GM18508 (cell line): Measurements from ENCODE around the gene PLCD1.
"Not testable (repeated sequence)": the region's sequence is repeated elsewhere in the genome, so short reads cannot be mapped to it uniquely, and the experiment has no call there.

Experiments used
- ATAC-seq: cut with Tn5 transposase; IDR thresholded peaks from one replicate; pipeline ENCODE4 v1.9.1; 2021; ENCODE audit warnings: moderate number of reproducible peaks; ENCODE audit not compliant: insufficient read depth, unreplicated experiment

PLCD1 gene

DNA sequence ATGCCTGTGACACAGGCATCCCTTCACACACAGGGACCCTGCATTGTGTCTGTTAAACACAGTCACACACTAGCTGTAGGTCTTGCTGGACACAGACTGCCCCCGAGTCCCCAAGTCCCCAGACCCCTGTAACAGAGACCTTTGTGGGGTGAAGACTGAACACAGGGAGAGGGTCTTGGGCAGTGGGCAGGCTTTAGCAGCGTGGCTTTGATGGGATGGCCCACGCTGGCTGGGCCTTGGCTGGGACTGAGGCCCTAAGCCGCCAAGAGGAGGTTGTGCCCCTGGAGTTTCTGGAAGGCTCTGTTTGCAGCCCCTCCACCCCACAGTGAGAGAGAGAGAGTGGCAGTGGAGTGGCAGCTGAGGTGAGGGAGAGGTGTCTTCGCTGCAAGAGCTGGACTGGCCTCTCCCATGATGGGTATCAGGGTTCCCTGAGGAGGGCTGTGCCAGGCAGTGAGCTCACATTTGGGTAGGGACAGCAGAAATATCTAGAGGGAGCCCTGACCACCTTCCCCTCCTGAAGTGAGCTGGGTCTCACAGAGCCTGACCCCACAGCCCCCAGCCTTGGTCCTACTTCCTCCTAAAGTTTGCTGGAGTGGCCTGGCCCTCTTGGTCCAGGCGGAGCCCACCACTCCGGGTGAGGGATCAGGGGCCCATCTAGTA is 39.5 kb downstream of the PLCD1 start:
- ATAC-seq: no peak

DNA sequence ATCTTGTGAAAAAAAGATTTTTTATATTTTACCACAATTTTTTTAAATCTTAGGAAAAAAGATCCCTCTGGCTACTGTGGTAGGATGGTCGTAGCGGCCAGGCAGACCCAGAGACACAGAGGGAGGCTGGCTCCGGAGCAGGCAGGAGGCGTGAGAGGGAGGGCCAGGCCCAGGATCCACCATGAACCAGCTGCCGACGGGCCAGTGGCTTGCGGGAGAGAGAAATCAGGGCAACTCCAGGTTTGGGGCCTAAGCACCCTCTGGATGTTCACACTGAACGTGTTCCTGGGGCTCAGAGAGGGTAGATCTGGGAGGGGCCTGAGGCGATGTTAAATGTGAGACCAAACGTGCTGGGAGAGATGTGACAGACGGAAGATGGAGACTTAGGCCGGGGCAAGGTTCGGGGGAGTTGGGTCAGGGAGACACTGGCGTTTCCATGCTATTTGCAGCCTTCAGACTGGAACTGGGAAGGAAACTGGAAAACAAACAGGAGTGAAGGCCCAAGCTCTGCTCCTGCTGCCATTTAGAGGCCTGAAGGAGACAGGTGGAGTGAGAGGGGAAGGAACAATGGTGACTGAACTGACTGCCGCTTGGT is 40.4 kb downstream of the PLCD1 start:
- ATAC-seq: no peak

DNA sequence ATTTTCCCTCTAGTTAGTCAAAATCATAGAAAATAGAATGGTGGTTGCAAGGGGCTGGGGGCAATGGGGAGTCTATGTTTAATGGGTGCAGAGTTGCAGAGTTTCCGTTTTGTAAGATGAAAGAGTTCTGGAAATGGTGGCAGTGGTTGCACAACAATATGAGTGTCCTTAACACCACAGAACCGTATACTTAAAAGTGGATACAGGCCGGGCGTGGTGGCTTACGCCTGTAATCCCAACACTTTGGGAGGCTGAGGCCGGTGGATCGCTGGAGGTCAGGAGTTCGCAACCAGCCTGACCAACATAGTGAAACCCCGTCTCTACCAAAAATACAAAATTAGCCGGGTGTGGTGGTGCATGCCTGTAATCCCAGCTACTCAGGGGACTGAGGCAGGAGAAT is 41.1 kb downstream of the PLCD1 start:
- not testable (repeated sequence) for ATAC-seq

DNA sequence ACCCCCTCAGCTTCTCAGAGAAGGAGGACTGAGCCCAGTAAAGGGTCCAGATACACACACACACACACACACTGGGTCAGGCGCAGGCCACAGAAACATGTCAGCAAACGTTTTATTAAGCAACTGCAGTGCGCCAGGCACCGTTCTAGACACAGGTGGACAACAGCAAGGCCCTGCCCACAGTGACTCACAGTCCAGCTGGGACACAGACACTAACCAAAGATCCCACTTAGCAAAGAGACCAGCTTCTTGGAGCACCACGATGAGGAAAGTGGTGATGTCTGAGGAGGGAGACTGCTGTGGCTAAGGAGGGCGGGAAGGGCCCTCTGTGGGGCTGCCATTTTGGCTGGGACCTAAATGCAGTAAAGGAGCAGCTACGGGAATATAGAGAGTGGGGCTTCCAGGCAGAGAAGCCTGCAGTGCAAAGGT is 41.7 kb downstream of the PLCD1 start:
- ATAC-seq: no peak

DNA sequence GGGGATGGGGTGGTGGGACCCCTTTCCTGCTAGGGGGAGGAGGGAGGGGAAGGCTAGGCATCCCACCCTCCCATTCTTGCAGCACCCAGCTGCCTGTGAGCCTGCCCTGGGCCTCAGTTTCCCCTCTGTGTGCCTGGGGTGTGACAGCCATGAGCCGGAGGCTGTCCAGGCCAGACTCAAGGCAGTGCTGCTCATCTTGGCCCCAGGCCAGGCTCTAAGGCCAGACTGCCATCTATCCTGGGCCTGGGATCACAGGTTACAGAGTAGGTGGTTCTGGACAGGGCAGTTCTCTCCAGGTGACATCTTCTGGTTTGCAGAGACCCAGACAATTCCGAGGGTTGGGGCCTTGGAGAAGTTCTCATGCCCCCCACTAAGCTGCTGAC is 42.1 kb downstream of the PLCD1 start:
- ATAC-seq: no peak

DNA sequence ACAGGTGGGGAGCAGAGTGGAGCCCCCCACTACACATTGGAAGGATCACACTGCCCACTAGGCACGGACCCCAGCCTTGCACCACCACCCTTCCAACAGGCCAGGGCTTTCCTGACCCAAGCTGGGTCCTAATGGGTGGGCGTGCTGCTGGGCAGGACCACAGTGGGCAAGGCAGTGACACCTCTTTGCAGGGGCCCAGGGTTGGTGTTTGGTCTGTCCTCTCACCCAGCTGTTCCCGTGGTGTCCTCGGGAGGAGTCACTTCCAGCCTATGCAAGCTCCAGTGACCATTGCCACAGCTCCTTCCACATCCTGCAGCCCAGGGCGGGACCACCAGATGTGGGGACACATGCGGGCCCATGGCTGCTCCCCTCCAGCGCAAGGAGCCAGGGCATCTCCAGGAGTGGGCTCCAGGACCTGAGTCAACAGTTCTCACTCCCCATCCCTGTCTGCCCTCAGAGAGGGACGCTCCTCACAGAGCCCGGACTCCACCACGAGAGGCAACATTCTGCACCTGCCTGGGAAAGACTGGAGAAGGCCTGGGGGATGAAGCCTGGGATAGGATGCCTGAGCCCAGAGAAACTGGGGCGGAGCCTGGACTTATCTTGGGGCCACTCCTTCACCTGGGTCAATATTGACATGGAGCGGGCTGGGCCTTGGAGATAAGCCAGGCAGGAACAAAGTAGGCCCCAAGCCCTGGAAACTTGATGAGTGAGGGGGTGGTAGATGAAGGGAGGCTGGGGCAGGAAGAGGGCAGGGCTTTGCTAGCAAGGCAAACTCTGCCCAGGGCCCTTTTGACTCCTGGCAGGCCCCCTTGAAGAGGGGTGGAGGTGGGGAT is 42.7 kb downstream of the PLCD1 start:
- ATAC-seq: no peak

DNA sequence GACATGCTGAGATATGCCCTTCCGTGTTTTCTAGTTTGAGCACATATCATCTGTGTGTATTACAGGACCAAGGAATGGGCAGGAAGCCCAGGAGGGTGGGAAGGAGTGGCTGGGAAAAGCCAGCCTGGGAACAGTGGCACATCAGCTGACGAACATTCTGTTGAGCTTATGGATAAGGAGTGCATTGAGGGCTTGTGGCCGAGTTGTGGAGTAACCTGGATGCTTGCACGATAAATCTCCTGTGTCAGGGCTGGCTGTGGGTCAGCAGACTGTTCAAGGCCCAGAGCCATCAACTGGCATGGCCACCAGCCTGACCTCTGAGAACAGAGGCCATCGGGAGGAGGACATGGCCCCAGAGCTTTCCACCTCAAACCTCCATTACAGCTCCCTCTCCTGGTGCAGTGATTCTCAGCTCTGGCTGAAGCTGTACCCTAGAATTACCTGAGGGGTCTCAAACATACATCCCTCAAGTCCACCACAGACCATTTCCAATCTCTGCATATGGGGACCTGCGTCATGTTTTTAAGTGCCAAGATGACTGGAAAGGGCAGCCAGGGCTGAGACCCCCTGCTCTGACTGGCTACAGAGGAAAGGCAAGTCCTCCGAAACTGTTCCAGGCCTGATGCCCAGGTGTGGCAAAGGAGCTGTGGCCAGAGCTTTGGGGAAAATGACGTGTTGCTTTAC is 43.7 kb downstream of the PLCD1 start:
- ATAC-seq: no peak

DNA sequence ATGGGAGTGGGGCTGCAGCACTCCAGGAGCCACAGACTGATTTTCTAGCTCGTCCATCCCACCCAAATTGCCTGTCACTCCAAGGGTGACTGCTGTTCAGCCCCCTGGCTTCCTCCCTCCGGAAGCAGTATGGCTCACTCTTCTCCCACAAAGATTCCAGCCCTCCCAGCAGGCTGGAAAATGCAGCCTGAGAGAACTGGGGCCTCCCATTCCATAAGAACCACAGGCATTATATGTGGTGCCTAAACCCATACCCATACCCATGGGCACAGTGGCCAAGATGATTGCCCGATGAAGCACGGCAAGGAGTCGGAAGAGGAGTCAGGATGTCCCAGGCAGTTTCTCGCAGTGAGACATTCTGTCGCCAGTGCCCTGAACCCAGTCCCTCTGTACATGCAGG is 44.8 kb downstream of the PLCD1 start:
- ATAC-seq: no peak

DNA sequence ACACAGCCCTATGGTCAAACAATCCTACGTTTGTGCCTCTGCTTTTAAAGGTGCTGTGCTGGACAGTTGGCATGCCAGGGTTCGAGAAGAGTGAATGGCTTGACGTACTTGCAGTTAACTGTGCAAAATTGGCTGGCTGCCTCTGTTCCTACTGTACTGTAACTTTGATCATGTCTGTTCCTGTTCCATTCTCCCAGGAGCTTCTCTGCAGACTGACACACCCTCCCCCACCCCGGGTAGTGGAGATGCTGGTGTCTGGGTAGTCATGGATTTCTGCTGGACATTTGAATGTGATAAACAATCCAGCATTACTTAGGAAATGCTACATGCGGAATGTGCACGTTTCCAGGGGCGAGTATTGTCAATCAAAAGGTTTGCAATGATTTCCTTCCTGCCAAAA is 45.4 kb downstream of the PLCD1 start:
- ATAC-seq: no peak

DNA sequence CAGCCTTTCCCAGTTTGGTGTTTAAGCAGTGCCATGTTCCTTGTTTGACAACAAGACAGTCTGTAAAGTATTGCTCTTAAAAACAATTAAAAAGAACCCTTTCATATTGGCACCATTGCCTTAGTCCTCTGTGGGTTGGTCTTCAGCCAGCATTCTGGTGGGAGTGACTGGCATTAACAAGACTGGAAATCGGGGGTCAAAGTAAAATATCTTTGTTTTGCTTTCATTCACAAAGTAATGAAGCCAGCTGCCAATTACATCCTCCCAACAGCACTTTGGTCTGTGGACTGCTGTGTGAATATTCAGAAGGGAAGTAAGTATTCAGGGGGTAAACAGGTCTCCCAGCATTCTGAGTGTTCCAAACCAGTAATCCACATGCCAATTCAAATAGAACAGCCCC is 47.1 kb downstream of the PLCD1 start:
- ATAC-seq: no peak

DNA sequence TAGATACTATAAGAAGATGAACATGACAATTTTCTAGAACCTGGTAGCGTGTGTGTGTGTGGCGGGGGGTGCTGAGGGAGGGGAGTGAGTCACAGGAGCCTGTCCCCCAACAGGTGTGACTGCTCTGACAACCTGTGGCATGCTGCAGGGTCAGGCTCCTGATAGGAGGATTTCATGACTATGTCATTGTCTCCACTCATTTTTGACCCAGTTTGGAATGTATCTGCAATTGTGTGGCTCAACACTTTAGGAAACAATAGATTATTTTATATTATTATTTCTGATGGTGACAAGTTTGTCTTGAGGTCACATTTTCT is 48.1 kb downstream of the PLCD1 start:
- ATAC-seq: no peak

DNA sequence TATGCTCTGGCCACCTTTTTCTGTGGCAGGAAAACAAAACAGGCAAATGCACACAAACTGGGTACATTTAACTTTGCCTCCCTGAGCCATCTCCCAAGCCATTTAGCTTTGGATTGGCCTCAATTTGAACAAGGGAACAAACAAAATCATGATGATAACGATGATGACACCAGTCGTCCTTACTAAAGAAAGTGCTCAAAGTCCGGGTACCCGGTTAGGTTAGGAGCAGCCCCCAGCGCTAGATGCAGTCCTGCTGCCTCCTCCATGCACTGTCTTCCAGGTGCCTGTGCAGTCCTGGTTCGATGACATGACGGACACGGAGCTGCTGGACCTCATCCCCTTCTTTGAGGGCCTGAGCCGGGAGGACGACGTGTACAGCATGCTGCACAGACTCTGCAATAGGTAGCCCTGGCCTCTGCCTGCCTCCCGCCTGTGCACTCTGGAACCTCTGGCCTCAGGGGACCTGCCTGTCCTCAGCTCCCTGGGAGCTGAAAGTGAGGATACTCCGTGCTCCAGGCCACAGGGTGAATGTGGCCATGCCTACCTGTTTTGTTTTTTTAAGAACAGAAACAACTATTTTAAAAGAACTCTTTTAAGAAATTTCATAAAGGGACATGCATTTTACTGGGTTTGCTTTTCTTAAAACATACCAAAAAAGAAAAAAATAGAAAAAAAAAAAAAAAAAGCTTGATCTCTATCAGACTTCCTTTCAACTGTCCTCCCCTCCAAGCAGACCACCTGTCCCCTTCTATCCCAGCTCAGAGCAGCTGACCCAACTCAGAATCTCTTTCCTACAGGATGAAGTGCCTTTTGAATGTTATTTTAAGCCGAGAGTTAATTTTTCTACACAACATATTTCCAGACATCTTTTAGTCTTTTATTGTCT is 48.7 kb downstream of the PLCD1 start:
- no peak for ATAC-seq

DNA sequence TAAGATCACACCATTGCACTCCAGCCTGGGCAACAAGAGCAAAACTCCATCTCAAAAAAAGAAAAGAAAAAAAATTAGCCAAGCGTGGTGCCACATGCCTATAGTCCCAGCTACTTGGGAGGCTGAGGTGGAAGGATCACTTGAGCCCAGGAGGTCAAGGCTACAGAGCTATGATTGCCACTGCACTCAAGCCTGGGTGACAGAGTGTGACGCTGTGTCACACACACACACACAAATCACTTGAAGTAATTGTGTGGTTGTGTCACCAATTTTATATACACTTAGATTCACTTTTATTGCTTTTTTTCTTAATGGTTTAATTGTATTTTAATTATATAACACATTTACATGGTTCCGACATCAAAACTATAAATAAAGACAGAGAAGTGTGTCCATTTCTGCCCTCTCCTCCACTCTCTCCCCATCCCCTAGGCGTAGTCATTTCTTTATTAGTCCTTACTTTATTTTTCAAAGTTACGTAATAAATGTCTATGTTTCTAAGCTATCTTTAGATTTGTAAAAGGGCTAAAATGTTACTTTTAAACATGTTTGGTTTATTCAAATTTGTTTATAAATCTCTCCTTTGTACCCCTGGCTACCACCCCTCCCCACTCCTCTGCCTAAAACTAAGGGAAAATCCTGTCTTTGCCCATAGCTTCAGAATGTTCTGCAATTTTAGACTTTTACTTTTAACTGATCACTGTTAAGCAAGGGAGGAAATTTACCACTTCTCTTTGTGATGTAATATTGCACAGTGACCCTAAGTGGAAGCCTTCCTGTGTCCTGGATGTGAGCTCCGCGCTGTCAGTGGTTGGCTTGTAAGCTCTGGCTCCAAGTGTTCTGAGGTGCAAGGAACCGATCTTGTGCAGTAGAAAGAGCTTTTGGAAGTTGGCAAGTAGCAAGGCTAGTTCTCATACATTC is 49.6 kb downstream of the PLCD1 start:
- ATAC-seq: no peak

DNA sequence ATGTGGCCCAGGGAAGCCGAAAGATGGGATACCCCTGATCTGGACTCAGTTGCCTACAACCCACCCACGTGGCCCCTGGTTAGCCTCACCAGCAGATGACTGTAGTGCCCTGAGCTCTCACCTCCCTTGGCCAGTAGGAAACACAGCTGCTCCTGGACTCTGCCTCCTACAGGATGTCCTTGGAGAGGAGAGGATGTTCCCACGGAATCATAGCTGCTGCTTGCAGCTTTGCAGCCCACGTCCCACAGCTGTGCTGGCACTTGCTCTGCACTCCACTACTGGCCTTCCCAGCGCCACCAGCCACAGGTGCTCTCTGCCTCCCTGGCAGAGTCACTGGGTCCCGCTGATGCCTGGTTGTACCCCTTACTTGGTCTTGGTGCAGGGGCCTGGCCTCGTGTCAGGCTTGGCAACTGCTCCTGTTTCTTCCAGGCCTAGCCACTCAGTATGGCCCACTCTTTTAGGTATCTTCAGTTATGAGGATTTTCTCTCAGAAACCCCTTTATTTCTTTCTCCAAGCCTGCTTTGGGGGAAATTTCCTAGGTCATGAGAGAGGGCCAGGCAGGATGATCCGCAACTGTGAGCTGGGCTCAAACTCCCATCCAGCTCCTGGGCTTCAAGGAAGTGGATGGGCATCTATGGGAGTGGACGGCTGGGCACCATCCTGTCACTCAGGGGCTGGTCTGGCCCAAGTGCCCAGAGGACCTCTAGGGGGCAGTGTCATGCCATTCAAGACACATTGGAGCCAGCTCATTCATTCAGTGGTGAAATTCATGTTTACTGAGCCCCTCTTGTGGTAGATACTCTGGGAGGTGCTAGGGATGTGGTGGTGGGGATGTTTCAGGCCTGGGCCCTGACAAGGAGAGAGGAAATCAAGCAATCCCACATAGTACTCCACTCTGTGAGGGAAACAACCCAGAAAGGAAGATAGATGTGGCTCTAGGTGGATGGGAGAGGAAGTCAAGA is 55.0 kb downstream of the PLCD1 start:
- ATAC-seq: no peak

DNA sequence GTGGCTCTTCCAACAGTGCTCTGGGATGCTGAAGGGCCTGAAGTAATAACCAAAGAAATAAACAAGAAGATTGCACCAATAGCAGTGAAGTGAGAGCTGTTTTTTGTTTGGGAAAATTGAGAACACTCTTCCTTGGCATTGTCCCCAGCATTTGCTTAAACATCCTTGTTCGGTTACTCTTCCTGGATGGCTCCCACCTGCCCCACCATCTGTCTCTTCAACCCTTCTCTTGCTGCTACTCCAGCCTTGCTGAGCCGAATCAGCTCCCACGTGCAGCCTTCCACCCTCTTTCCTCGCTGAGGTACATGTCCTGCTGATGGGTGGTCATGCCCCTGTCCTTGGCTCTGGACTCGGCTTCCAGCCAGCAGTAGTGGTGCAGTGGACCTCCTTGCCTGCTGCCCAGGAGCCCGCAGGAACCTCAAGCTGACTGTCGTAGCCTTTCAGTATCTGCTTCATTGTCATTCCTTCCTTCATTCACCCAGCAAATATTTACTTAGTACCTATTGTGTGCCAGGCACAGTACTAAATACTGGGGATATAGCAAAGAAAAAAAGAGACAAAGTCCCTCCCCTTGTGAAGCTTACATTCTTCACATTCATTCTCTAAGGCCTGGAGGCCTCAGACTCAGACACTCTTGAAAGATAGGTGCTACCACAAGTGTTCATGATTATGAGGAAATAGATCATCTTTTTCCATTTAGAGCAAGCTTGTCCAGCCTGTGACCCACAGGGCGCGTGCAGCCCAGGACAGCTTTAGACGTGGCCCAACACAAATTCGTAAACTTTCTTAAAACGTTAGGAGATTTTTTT is 56.0 kb downstream of the PLCD1 start:
- no peak for ATAC-seq

DNA sequence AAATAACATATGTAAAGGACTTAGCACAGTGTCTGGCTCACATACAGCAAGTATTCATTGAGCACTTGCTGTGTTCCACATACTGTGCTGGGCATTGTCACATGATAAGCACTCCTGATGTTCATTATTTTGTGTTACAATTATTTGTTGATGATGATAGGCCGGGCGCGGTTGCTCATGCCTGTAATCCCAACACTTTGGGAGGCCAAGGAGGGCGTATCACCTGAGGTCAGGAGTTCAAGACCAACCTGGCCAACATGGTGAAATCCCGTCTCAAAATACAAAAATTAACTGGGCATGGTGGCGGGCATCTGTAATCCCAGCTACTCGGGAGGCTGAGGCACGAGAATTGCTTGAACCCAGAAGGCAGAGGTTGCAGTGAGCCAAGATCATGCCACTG is 57.4 kb downstream of the PLCD1 start:
- not testable (repeated sequence) for ATAC-seq

DNA sequence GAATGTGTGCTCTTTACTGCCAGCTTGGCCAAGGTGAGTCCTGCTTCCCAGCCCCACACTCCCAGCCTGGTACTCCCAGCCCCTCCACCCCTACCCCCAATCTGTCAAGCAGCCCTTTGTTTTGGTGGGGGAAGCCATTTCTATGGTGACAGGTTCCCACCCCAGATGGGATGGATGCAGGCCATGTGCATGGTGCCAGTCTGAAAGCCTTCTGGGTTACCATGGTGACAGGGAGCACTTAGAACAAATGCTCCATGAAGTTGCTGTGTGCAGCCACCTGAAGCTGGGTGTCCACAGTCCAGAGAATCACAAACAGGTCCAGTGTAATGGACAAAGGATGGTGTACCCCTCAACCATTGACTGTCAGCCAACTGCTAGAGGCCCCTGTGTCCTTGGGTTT is 58.0 kb downstream of the PLCD1 start:
- no peak for ATAC-seq
